Mucosa of rectum (tissue), 2 donors: ENCODE data around the gene UGT1A8.

Experiments used
- H3K27ac ChIP-seq, 2 donors: one replicate each; pipeline ENCODE4 v1.7.0; 2013; ENCODE audit warnings: inconsistent platforms in 2 of 2, low read depth in 2 of 2, low read length in 2 of 2
- H3K27me3 ChIP-seq, 2 donors: one replicate each; pipeline ENCODE4 v1.7.0; 2013; ENCODE audit warnings: low read length in 2 of 2; ENCODE audit not compliant: control insufficient read depth in 2 of 2, insufficient read depth in 2 of 2
- H3K36me3 ChIP-seq, 2 donors: one replicate each; pipeline ENCODE4 v1.7.0; 2013; ENCODE audit warnings: low read length in 2 of 2; ENCODE audit not compliant: control insufficient read depth in 2 of 2, insufficient read depth in 2 of 2
- H3K4me1 ChIP-seq, 2 donors: one replicate each; pipeline ENCODE4 v1.7.0; 2013; ENCODE audit warnings: low read length in 2 of 2, mild to moderate bottlenecking in 1 of 2; ENCODE audit not compliant: control insufficient read depth in 2 of 2, insufficient read depth in 2 of 2
- H3K4me3 ChIP-seq, 2 donors: one replicate each; pipeline ENCODE4 v1.7.0; 2013; ENCODE audit warnings: low read length in 2 of 2
- H3K9ac ChIP-seq, 2 donors: one replicate each; pipeline ENCODE4 v1.7.0; 2013; ENCODE audit warnings: low read length in 2 of 2, low read depth in 1 of 2, mild to moderate bottlenecking in 1 of 2
- H3K9me3 ChIP-seq, 2 donors: one replicate each; pipeline ENCODE4 v1.7.0; 2013; ENCODE audit warnings: low read length in 2 of 2; ENCODE audit not compliant: control insufficient read depth in 2 of 2
- donor health status: healthy.
- donor health status: Normal muscosa, but diverticular disease.

UGT1A8 gene

DNA sequence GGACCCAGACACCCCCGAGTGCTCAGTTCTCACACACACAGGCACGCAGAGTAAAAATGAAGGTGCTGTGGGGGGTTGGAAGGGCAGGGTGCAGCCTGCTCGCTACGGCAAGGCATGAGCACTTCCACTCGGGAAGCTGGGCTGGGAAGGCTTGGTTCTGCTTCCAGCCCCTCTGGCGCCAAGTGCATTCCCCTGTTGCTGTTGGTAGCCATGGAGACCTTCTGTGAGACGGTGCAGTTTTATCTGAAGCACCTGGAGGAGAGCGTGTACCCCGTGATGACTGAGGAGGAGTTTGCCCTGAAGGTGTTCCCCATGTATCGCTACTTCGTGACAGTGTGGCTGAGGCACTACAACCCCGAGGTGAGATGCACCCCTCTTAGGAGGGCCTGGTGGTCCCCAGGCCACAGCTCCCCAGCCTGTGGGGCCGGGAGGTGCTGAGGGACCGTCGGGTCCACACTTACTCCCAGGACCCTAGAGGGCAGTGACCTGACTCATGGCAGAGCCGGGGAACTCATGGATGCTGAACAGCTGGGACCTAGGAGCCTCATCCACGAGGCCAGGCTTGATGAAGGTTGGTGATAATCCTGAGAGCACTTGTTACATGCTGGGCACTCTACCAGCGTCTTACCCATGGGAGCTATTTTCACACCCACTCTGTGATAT, 176.2 kb downstream of the UGT1A8 start:
- H3K4me3 ChIP-seq, result no peak overlapping the region
- no peak overlapping the region for H3K27ac ChIP-seq
- no peaks in the 10 kb centered on the region for H3K4me1 ChIP-seq
- H3K9me3 ChIP-seq, result no peaks in the 10 kb centered on the region
- H3K27me3 ChIP-seq, result peaks cover 0 to 3% of the 10 kb centered on the region in 2 donors
- H3K9ac ChIP-seq, result no peak overlapping the region
- no peaks in the 10 kb centered on the region for H3K36me3 ChIP-seq

DNA sequence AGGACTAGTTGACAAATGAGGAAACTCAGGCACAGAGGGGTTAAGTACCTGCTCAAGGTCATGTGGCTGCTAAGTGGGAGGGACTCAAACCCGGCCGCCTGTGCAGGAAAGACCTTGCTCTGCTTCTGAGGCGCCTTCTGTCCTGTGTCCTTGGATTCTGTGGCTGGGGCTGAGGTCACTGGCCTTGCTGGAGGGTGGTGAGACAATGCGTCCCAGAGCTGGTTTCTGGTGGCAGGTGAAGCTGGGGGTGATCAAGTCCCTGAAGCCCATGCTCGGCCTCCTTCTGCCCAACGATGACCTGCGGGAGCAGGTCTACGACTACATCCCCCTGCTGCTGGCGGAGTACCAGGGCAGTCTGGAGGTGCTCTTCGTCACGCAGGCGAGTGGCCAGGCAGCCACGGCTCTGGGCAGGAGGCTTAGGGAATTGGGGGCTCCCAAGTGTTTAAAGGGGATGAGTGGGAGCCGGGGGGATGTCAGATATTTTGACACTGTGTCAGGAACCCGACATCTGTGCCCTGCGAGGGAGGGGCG, 176.8 kb downstream of the UGT1A8 start:
- H3K9me3 ChIP-seq, result no peaks in the 10 kb centered on the region
- H3K4me3 ChIP-seq, result no peak overlapping the region

DNA sequence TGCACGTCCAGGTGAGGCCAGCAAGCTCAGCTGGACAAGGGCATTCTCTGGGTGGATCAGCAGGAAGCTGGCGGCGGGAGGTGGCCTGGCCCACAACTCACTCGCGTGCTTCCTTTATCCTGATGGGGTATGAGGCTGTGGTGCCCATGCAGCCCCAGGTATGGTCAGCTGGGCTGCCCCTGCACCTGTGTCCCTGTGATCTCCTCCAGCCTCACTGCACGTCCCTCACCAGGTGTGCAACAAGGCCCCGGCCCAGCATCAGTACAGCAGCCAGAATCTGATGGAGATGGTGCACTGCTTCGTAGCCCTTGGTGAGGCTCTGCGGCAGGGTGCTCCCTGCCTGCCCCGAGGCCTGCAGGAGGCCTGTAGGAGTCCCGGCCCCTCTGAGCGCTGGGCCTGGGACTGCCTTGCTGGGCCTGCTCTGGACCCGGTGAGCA, 178.3 kb downstream of the UGT1A8 start:
- H3K36me3 ChIP-seq, result no peaks in the 10 kb centered on the region
- H3K27ac ChIP-seq, result no peak overlapping the region
- H3K27me3 ChIP-seq, result peaks cover 0 to 3% of the 10 kb centered on the region in 2 donors
- no peaks in the 10 kb centered on the region for H3K4me1 ChIP-seq
- no peak overlapping the region for H3K4me3 ChIP-seq
- H3K9ac ChIP-seq, result no peak overlapping the region
- H3K9me3 ChIP-seq, result no peaks in the 10 kb centered on the region

More for the DNA sequence above, 176.8 kb downstream of the UGT1A8 start:
- Histone ChIP-seq H3K36me3 (no peaks in the 10 kb centered on the region), H3K9ac (no peak overlapping the region), H3K4me1 (no peaks in the 10 kb centered on the region), H3K27ac (no peak overlapping the region), H3K27me3 (peaks cover 0 to 3% of the 10 kb centered on the region in 2 donors)

DNA sequence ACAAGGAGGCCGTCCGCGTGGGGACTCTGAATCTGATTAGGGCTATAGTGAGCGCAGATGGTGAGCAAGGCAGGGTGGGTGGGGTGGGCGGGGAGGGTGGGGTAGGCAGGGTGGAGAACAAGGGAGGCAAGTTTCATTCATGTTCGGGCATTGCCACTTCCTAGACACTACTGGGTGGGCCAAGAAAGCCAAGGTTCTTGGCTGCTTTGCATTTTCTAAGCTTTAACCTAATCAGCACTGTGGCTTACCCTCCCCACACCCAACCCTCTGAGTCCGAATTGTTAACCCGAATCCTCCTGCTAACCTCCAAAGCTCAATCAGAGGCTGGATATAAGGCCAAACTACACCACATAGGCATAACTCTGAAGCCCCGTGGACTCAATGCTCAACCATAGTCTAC, 178.8 kb downstream of the UGT1A8 start:
- H3K4me1 ChIP-seq, result no peaks in the 10 kb centered on the region
- peaks cover 0 to 3% of the 10 kb centered on the region in 2 donors for H3K27me3 ChIP-seq
- no peaks in the 10 kb centered on the region for H3K36me3 ChIP-seq
- no peak overlapping the region for H3K27ac ChIP-seq
- H3K9ac ChIP-seq, result no peak overlapping the region
- H3K9me3 ChIP-seq, result no peaks in the 10 kb centered on the region
- H3K4me3 ChIP-seq, result no peak overlapping the region

DNA sequence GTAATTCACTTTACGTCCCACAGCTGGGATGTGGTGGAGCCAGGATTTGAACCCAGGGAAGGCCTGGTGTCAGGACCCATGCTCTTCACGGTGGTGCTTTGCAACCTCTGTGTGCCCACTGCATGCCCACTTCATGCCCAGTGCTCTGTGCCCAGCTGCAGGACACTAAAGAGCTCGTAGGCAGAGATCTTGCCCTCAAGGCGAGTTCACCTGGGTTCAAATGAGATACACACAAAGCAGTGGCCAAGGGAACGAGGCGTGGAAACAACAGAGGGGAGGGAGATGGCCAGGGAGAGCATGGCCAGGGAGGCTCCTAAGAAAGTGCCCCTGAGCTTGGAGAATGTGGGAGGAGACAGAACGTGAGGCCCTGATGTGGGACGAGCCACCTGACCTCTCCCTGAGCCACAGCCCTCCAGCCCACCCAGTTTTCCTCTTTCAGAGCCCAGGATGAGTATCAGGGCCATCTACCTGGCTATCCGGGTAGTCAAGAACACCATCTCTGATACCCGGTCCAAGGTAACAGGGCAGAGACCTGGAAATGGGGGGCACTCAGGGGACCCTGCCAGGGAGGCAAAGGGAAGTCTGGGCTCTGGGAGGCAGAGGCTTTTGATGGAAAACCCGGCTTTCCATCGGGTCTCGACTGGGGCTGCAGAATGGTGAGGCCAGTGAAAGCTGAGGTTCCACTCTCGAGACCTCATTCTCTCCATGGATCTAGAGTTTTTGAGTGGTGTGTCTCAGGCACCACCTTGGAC, 181.1 kb downstream of the UGT1A8 start:
- no peak overlapping the region for H3K9ac ChIP-seq
- no peaks in the 10 kb centered on the region for H3K4me1 ChIP-seq

DNA sequence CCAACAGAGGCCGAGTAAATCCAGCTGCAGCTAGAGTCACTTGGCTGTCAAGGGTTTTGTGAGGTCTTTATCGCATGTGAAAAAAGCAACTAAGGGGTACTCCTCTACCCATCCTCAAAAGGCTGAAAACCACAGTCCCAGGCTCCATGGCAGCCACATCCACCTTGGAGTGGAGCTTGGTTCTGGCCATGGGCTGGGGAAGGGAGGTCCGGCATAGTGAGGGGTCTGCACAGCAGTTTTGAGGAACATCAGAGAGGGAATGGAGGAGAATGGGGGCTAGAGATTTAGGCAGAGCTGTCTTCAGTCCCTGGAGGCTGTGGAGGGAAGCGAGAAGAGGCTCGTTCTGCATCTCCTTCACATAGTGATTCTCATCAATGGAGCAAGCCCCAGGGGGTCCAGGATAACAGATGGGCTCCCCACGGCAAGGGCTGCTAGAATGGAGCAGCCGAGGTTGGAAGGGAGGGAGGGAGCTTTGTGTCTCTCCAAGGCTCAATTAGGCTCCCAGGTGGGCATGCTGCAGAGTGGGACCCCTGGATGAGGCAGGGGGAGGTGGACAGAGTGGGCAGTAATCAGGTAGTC, 181.7 kb downstream of the UGT1A8 start:
- H3K36me3 ChIP-seq, result no peaks in the 10 kb centered on the region
- no peaks in the 10 kb centered on the region for H3K9me3 ChIP-seq
- no peak overlapping the region for H3K27ac ChIP-seq
- no peaks in the 10 kb centered on the region for H3K4me1 ChIP-seq
- H3K9ac ChIP-seq, result no peak overlapping the region
- no peak overlapping the region for H3K4me3 ChIP-seq
- peaks cover 0 to 9% of the 10 kb centered on the region in 2 donors for H3K27me3 ChIP-seq

More for the DNA sequence above, 181.1 kb downstream of the UGT1A8 start:
- no peaks in the 10 kb centered on the region for H3K36me3 ChIP-seq
- H3K27me3 ChIP-seq, result peaks cover 0 to 4% of the 10 kb centered on the region in 2 donors
- no peaks in the 10 kb centered on the region for H3K9me3 ChIP-seq
- H3K4me3 ChIP-seq, result no peak overlapping the region
- H3K27ac ChIP-seq, result no peak overlapping the region

DNA sequence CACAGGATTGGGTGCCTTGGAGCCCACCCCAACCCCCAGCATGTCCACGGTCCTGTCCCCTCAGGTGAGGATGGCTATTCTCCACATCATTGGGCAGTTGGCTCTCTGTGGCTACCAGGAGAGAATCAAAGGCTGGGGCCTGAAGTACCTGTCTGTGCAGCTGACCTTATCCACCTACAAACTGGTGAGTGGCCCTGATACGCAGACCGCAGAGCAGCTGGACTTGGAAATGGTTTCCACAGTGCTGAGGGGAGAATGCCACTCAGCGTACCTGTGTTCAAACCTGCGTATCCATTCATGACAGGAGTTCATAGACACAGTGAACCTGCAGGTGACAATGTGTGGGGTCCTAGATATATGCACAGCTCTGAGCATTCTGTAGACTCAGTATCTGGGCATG, 182.3 kb downstream of the UGT1A8 start:
- Histone ChIP-seq H3K9me3 (no peaks in the 10 kb centered on the region), H3K4me1 (no peaks in the 10 kb centered on the region), H3K27ac (no peak overlapping the region), H3K36me3 (no peaks in the 10 kb centered on the region), H3K4me3 (no peak overlapping the region), H3K9ac (no peak overlapping the region), H3K27me3 (peaks cover 0 to 9% of the 10 kb centered on the region in 2 donors)

DNA sequence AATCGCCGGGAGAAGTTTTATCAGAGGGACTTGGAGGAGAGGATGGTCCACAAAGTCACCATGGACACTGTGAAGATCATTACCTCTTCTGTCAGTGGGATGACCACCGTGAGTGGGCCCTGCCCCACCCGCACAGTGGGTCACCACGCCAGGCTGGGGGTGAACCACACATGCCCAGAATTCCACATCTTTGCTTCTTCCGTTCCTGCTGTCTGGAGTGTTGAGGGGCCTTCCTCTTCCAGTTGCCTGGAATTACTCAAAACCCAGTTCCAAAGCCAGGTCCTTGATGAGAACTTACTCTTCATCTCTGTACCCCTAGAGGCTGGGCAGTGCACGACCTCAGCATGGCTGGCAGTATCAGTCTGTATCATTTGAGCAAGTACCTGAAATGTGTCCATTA, 182.8 kb downstream of the UGT1A8 start:
- Histone ChIP-seq H3K36me3 (no peaks in the 10 kb centered on the region), H3K27ac (no peak overlapping the region), H3K9ac (no peak overlapping the region), H3K4me3 (no peak overlapping the region), H3K9me3 (no peaks in the 10 kb centered on the region), H3K27me3 (peaks cover 0 to 9% of the 10 kb centered on the region in 2 donors), H3K4me1 (no peaks in the 10 kb centered on the region)

DNA sequence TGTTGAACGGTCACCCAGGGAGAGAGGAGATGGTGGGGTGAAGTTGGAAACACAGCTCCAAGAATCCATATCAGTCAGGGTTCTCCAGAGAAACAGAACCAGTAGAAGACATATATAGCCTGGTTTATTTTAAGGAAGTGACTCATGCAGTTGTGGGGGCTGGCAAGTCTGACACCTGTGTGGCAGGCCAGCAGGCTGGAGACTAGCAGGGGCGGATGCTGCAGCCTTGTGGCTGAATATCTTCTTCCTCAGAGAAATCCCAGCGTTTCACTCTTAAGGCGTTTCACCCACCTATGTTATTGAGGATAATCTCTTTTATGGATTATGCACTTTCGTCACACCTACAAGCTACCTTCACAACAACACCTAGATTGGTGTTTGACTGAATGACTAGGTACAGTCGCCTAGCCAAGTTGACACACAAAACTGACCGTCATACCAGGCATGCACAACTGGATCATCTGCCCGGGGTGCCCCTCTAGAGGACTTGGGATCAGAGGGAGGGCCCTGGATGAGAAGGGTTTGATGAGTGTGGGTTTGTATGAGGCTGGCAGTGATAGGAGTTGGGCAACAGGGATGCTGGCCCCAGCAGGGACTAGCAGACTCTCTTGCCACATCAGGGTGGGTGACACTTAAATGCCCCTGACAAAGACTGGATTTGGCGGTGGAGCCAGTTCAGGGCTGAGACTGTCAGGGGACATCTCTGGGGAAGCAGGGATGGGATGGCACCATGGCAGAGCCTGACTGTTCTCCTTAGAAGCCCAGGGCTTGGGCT, 184.1 kb downstream of the UGT1A8 start:
- Histone ChIP-seq H3K27me3 (peaks cover 0 to 9% of the 10 kb centered on the region in 2 donors), H3K9ac (no peak overlapping the region), H3K36me3 (no peaks in the 10 kb centered on the region), H3K9me3 (no peaks in the 10 kb centered on the region), H3K4me1 (no peaks in the 10 kb centered on the region), H3K27ac (no peak overlapping the region), H3K4me3 (no peak overlapping the region)
